GM21737 (cell line): ENCODE data around the gene TP53AIP1.

Experiments
- ATAC-seq: cut with Tn5 transposase; IDR thresholded peaks from one replicate; pipeline ENCODE4 v1.9.1; 2021; ENCODE audit warnings: mild to moderate bottlenecking, moderate library complexity; ENCODE audit not compliant: unreplicated experiment

Gene TP53AIP1

GRCh38 chr11:128891913-128892398 lies 50.7 kb downstream of the TP53AIP1 start:
- no peak for ATAC-seq

- no peak for ATAC-seq
Observed at GRCh38 chr11:128890543-128891368, 51.9 kb downstream of the TP53AIP1 start, which contains the start of gene KCNJ5. Gene KCNJ5, plus strand, starts transcription at chr11:128891356. Its CDS starts 19,918 bp downstream, at chr11:128911274.

- ATAC-seq: no peak
Observed at GRCh38 chr11:128890216-128890542, 52.5 kb downstream of the TP53AIP1 start.

- no peak for ATAC-seq
Observed at GRCh38 chr11:128889657-128890213, 52.9 kb downstream of the TP53AIP1 start.

- ATAC-seq: no peak
Observed at GRCh38 chr11:128888034-128888985, 54.4 kb downstream of the TP53AIP1 start.

- ATAC-seq: no peak
Observed at GRCh38 chr11:128886406-128887124, 56.1 kb downstream of the TP53AIP1 start.
